ENCODE data around the gene HOXA7. TPM values are rescaled to one million over a fixed set of nuclear protein-coding genes. Genes with fewer than 3 reads are reported as not detected.

The HOXA7 gene
- total RNA-seq, 1 donor, result 3.6 TPM

DNA sequence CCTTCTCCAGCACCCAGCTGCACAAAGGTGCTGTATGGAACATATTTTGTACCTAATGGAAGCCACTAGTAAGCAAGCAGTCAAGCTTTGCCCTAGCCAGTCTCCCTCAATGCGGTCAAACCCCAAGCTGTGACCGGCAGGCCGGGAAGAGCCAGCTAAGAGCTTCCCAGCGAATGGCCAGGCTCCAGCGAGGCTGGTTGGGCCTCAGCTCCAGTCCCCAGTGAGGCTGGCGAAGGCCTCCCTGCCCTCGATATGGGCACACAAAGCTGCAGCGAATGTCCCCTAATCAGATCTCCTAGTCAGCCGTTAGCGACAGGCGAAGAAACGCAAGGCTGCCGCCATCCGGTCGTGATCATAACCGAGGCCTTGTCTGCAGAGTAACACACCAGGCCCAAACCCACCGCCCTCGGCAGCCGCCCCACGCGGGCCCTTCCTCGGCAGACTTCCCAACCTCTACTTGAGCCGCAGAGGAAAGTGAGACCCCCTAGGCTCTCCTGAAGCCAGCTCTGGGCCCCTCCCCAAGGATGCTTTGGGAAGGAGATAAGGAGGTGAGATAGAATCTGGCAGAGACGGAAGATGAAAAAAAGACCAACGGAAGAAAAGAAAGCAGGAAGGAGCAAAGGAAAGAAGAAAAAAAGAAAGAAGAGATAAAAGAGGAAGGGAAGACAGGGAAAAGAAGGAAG lies 11.9 kb upstream of the HOXA7 start:
- DNase-seq (ENCODE audit: insufficient read length, low spot score, missing footprints), result peak; percentile 87
- no peak for TF ChIP-seq CTCF (IDR thresholded peaks at IDR 0.05; ENCODE audit: extremely low read depth, low read depth, low read length)
- Histone ChIP-seq H3K27me3 (ENCODE audit: insufficient read depth, low read length) (no peaks in the 10 kb centered on the region), H3K27ac (ENCODE audit: low read depth, low read length) (peak overlapping the region; percentile 95), H4K20me1 (ENCODE audit: insufficient read depth, low read length) (peaks cover 20% of the 10 kb centered on the region), H3K4me3 (ENCODE audit: insufficient read depth, low read length) (peak overlapping the region; percentile 75), H3K79me2 (ENCODE audit: insufficient read depth, low read length) (peaks cover 100% of the 10 kb centered on the region), H2AFZ (ENCODE audit: low read length) (peak overlapping the region; percentile 34), H3K4me1 (ENCODE audit: insufficient read depth, low read length) (peaks cover 24% of the 10 kb centered on the region), H3K36me3 (ENCODE audit: insufficient read depth, low read length) (peaks cover 26% of the 10 kb centered on the region), H3K9me3 (ENCODE audit: low read depth, low read length) (no peaks in the 10 kb centered on the region), H3K4me2 (ENCODE audit: insufficient read depth, low read length) (peak overlapping the region; percentile 99)

GRCh38 chr7:27167916-27168264 lies 11.4 kb upstream of the HOXA7 start:
- Histone ChIP-seq H3K4me2 (ENCODE audit: insufficient read depth, low read length) (peak overlapping the region; percentile 99), H3K36me3 (ENCODE audit: insufficient read depth, low read length) (peaks cover 30% of the 10 kb centered on the region), H4K20me1 (ENCODE audit: insufficient read depth, low read length) (peaks cover 24% of the 10 kb centered on the region), H3K27ac (ENCODE audit: low read depth, low read length) (peak overlapping the region; percentile 95), H3K79me2 (ENCODE audit: insufficient read depth, low read length) (peaks cover 100% of the 10 kb centered on the region), H3K4me3 (ENCODE audit: insufficient read depth, low read length) (peak overlapping the region; percentile 75), H2AFZ (ENCODE audit: low read length) (peak overlapping the region; percentile 34), H3K27me3 (ENCODE audit: insufficient read depth, low read length) (no peaks in the 10 kb centered on the region), H3K4me1 (ENCODE audit: insufficient read depth, low read length) (peaks cover 24% of the 10 kb centered on the region), H3K9me3 (ENCODE audit: low read depth, low read length) (no peaks in the 10 kb centered on the region)
- no peak for TF ChIP-seq CTCF (IDR thresholded peaks at IDR 0.05; ENCODE audit: extremely low read depth, low read depth, low read length)
- no peak for DNase-seq (ENCODE audit: insufficient read length, low spot score, missing footprints)

DNA sequence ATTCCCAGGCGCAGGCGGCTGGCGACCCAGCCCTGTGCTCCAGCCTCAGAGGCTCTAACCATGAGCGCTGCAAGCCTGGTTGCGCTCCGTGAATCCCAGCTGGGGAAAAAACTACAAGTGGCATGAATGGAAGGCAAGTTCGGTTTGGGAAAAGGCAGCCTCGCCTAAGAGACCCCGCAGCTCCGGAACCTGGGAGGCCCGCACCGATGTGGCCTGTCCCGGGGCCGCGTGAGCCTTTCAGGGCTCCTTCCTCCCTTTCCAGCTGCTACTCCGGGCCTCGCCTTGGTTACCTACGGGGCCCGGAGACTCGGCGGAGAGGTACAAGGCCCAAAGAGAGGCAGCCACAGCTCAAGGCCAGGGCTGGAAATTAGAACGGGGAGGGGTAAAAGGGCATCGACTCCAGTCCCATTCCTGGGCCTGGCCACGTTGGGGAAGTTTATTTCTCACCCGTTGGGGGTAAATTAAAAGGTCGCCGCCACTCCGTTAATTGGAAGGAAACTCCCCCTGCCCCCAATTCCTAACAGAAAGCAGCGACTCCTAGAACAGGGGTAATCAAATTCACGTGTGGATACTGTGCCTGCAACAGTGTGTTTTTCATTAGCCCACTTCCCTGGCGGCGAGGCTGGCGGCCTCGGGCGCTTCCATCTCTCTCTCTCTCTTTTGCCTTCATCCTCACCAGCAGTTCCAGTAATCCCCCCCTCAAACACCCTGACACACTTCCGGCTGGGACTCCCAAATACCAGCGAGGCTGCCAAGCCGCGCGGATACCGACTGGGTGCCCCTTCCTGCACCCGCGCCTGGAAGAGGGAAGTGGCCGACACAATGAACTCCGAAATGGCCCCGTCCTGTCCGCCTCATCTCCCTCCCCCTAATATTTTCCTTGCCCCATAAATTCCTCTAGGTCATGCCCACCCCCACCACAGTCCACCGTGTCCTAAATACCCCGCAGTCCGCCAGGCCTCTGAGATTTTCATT lies 10.3 kb upstream of the HOXA7 start:
- peaks cover 26% of the 10 kb centered on the region for H3K36me3 ChIP-seq (ENCODE audit: insufficient read depth, low read length)
- peaks cover 100% of the 10 kb centered on the region for H3K79me2 ChIP-seq (ENCODE audit: insufficient read depth, low read length)
- H3K9me3 ChIP-seq (ENCODE audit: low read depth, low read length), result no peaks in the 10 kb centered on the region
- H3K4me3 ChIP-seq (ENCODE audit: insufficient read depth, low read length), result peak overlapping the region; percentile 75
- peaks cover 17% of the 10 kb centered on the region for H4K20me1 ChIP-seq (ENCODE audit: insufficient read depth, low read length)
- DNase-seq (ENCODE audit: insufficient read length, low spot score, missing footprints), result peak; percentile 92
- no peak for TF ChIP-seq CTCF (IDR thresholded peaks at IDR 0.05; ENCODE audit: extremely low read depth, low read depth, low read length)
- H3K27ac ChIP-seq (ENCODE audit: low read depth, low read length), result peak overlapping the region; percentile 95
- H3K4me1 ChIP-seq (ENCODE audit: insufficient read depth, low read length), result peaks cover 29% of the 10 kb centered on the region
- H3K4me2 ChIP-seq (ENCODE audit: insufficient read depth, low read length), result peak overlapping the region; percentile 99
- peak overlapping the region; percentile 9 for H2AFZ ChIP-seq (ENCODE audit: low read length)
- no peaks in the 10 kb centered on the region for H3K27me3 ChIP-seq (ENCODE audit: insufficient read depth, low read length)
